Stimulated activated CD8-positive, alpha-beta memory T cell treated with anti-CD3 and anti-CD28 coated beads, Interleukin-4, amount 100 ng/mL, for 24 hours (primary cell): ENCODE measurements around the gene EREG.

Source experiments
- DNase-seq: peaks from one replicate; pipeline ENCODE4 v3.0.0-alpha.2; 2020; ENCODE audit warnings: low read depth

EREG gene

GRCh38 chr4:74344031-74344430 is 20.9 kb upstream of the EREG start:
- no peak for DNase-seq

DNA sequence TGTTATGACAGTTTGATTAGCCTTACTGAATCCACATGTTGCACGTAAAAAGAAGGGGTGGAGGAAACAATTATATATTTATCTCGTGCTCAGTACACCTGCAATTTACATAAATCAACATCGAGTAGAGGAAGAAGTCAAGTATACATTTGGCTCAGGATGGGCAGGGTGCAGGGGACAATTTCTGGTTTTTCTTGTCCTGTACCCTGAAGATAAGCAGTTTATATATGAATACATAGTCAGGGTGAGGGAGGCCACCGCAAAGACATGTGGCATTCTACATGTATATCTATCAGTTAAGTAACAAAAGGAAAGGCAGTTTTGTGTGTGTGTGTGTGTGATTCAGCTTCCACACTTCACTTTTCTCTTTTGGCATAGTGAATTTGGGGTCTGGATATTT is 11.1 kb upstream of the EREG start:
- DNase-seq: no peak

DNA sequence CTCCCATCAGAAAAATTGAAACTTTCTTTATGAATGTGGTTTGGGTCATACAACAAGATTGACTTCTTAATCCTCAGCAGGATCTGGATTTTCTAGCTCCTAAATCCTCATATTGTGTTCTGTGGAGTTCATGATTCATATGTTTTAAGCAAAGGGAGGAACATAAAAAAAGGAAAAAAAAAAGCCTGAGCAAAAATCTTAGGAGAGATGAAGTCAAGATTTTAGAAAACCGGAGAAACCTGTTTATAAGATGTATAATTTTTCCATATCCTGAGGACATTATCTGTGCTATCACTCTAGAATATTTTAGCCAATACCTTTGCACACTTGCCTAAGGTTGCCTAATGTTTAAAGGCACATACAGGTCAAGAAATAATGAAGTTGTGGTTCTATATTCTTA is 7.0 kb upstream of the EREG start:
- no peak for DNase-seq

DNA sequence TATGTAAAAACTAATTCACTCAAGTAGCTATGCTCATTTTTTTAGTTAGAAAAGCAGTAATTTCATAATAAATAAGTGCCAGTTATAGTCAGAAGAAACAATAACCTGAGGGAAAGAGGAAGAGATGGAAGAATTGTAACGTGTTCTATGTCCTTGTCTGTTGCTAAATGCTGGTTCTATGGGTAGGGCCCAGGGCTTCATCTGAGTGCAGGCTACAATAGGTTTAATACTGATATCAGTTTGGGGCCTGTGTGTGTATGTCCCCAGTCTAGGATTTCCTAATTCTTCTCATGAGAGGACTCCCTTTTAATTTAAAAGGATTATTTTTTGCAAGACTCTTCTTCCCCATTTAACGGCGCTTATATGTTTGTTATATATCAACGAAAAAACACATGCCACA is 3.3 kb upstream of the EREG start:
- DNase-seq: no peak

GRCh38 chr4:74362347-74362746 is 2.6 kb upstream of the EREG start:
- no peak for DNase-seq

- no peak for DNase-seq
These were observed 691 bp upstream of the EREG start for GRCh38 chr4:74364256-74364651.

GRCh38 chr4:74365761-74366160 is 816 bp downstream of the EREG start:
- DNase-seq: no peak

DNA sequence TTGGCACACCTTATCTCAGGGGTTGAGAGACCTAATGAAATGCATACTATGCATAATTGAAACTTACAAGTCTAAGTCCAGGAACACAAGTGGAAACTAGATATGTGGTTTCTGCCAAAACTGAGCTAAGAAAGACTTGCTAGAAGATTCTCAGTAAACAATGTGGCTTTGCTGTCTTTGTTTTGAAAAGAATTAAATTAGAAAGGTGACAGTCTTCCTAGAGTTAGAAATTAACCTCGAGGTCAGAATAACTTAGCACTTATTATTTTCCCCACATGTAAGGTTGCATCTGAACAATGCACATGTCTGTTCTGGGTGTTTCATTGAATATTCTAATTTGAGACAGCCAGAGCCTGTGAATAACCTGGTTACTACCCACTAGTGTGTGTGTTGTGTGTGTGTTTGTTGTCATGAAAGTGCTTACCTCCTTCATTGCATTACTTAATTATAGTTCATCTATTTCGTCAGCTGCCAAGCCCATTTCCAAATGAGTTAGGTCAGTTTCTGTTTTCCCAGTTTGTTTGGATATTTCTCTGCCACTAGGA is 1.5 kb downstream of the EREG start:
- DNase-seq: no peak

DNA sequence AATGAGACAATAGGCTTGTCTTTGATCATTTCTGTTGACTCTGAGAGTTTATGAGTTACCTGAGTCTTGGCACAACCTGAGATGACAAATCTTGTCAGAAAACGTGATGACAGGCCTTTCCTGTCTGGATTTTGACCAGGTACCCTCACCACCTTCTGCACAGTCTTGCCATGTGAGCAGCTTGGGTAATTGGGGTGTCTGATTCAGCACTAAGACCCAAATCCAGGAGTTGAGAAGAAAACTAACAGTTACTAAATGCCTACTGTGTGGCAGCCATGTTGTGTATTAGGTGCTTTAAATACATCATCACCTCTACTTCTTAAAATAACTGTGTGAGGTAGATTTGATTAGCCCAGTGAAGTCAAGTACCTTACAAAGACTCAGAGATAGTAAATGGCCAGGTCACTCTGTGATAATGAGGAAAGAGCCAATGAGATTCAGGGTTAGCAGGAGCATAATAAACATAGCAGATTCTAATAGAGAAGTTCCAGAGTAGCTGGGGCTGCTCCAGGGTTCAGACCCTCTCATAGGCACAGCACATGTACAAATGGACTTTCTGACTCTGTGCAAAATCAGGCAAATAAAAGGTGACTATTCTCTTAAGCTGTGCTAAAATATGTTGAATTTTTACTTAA is 2.8 kb downstream of the EREG start:
- no peak for DNase-seq

DNA sequence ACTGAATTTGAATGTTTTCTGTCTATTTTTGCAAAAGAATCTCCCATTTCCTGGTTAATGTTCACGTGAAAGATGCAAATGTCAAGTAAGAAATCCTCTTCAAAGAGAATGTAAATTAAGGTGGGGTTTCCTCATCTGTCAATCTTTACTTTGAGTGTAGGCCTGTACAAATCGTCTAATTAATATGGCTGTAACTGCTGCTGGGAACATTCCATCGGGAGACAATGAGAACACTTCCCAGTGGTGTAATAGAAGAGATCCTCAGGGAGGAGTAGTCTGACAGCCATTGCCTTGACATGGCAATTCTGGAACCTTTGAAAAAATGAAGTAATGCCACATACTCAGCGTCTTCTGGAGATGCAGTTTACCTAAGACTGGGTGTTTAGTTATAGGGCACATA is 3.7 kb downstream of the EREG start:
- no peak for DNase-seq

DNA sequence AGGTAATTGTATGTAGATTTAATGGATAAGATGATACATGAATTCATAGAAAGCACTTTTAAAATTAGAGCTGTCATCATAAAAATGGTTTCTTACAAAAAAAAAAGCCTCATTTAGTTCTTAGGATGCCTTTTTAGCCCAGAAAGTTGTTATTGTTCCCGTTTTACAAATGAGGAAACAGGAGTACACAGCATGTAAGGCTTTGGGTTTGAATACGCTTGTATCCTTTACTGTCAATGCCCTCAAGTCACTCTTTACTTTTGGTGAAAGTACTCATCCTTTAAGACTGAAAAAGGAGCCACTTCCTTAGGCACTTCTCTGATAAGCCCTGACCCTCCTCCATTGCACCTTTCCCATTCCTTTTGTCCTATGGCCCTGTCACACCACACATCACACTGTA is 4.9 kb downstream of the EREG start:
- DNase-seq: no peak

DNA sequence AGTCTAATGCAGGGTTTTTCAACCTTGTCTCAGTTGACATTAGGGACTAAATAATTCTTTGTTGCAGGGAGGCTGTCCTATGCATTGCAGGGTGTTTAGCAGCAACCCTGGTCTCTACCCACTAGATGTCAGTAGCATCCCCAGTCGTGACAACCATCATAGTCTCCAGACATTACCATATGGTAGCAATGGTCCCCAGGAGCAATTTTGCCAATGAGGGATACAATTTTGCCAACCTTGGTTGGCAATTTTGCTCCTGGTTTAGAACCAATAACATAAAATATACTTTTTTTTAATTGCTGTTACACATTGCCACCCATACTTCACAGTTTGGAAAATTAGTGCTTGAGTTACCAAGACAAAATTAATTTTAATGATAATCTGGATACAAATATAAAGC is 6.0 kb downstream of the EREG start:
- DNase-seq: no peak

GRCh38 chr4:74374128-74374527 is 9.2 kb downstream of the EREG start:
- no peak for DNase-seq

GRCh38 chr4:74374561-74375327 is 9.8 kb downstream of the EREG start:
- DNase-seq: no peak

DNA sequence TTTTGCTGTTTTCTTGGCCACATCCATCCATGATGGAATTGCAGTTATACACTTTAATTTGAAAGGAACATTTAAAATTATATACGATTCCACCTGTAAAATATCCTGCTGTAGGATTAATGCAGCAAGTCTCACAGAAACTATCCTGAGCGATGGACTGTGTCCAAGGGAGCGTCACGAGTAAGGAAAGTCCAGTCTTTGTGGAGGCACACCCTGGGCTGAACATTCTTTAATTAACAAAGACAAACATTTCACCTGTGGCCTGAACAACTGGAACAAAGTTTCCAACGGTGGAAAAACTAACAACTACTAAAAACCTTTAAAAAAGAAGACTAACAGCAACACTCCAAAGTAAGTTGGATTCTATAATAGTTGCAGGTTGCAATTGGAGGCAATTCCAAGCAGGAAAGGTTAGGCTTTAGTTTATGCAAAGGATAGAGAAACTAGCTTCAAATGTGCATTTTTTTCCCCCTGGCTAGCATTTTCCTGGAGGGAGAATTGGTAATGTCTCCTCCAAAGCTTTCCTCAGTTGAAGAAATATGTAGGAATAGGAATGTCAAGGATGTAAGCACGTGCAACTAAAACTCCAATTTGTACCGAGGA is 11.0 kb downstream of the EREG start:
- DNase-seq: no peak

- no peak for DNase-seq
These were observed 12.0 kb downstream of the EREG start for GRCh38 chr4:74376888-74377483.

DNA sequence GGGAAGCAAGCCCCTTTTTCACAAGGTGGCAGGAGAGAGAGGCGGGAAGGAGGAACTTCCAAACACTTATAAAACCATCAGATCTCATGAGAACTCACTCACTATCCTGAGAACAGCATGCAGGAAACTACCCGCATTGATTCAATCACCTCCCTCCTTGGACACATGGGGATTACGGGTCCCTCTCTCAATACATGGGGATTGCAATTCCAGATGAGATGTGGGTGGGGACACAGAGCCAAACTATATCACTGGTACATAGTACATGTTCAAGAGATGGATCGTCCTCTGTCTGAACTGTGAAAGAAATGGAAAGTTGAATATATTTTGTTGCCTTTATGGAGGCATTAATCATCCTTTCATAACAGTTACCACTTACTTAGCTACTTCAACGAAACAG is 12.8 kb downstream of the EREG start:
- no peak for DNase-seq

- no peak for DNase-seq
These were observed 13.6 kb downstream of the EREG start for GRCh38 chr4:74378573-74378972.

GRCh38 chr4:74379912-74380311 is 15.0 kb downstream of the EREG start:
- no peak for DNase-seq

DNA sequence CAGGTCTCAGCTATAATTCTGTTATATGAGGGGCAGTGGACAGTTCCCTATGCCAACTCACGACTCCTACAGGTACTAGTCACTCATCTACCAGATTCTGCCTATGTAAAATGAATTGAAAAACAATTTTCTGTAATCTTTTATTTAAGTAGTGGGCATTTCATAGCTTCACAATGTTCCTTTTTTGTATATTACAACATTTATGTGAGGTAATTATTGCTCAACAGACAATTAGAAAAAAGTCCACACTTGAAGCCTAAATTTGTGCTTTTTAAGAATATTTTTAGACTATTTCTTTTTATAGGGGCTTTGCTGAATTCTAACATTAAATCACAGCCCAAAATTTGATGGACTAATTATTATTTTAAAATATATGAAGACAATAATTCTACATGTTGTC is 20.4 kb downstream of the EREG start:
- no peak for DNase-seq

DNA sequence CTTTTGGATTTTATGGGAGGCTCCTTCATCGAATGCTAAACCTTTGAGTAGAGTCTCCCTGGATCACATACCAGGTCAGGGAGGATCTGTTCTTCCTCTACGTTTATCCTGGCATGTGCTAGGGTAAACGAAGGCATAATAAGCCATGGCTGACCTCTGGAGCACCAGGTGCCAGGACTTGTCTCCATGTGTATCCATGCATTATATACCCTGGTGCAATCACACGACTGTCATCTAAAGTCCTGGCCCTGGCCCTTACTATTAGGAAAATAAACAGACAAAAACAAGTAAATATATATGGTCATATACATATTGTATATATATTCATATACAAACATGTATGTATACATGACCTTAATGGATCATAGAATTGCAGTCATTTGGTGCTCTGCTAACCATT is 21.2 kb downstream of the EREG start:
- DNase-seq: no peak

DNA sequence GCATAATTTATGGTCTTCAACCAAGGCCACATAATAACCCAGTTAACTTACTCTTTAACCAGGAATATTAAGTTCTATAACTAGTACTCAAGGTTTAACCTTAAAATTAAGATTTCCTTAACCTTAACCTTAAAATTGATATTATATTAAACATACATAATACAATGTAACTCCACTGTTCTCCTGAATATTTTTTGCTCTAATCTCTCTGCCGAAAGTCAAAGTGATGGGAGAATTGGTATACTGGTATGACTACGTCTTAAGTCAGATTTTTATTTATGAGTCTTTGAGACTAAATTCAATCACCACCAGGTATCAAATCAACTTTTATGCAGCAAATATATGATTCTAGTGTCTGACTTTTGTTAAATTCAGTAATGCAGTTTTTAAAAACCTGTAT is 22.8 kb downstream of the EREG start:
- DNase-seq: no peak

DNA sequence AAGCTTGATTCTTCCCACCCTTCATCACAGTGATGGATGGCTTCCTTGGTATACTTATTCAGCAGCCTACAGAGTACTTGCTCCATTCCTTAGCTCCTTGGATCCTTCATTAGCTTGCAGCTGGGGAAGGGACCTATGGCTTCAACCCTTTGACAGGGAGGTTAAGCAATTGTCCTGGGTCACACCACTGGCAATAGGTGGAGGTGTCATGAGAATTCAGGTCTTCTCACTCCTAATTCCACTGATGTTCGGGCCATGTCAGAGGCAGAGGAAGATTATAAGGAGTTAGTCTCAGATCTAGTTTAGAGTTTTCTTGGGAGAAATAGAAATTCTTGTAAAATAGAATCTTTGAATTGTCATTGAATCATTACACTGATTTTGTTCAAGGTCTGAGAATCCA is 24.5 kb downstream of the EREG start:
- DNase-seq: no peak
